Measurements from ENCODE around the gene UCN2. TPM values are rescaled to one million over a fixed set of nuclear protein-coding genes. Genes with fewer than 3 reads are reported as not detected.

UCN2 gene
- total and polyA plus RNA-seq, 11 donors, result 0.11 to 0.35 (median 0.24) TPM; not detected in 4

GRCh38 chr3:48556796-48557626, 6.6 kb downstream of the UCN2 start, which contains the start of gene PFKFB4:
Gene PFKFB4 (minus strand): TSS chr3:48556803. CDS start chr3:48556777, 26 bp downstream.
- Histone ChIP-seq H3K27ac (peak within 1 kb of the TSS in 11 of 12 donors; percentile 19 to 92 (median 64)), H3K4me1 (peaks cover 5 to 83% (median 33%) of the 10 kb centered on the region in 12 donors), H3K9me3 (no peaks in the 10 kb centered on the region), H3K27me3 (no peaks in the 10 kb centered on the region), H3K4me3 (peak within 1 kb of the TSS; percentile 26 to 70 (median 58)), H3K36me3 (no peaks in the 10 kb centered on the region)
- intact Hi-C loops (cut with DNase I), result loop anchor here in 5 of 10 donors (2.0 to 10.0 kb wide), 6 partner anchors 50 to 282 kb away; partner anchors contain the start of genes UQCRC1 (in 2 of the 5), ATRIP (in 1 of the 5) and SLC26A6 (in 1 of the 5)
- TF ChIP-seq POLR2A (IDR thresholded peaks at IDR 0.05), result peak in 1 of 2 donors; percentile 38
- TF ChIP-seq CTCF (IDR thresholded peaks at IDR 0.05), result peak in 4 of 12 donors; percentile 11 to 34 (median 20)
- 1% methylated on average over 41 to 53 of the region's 53 CpGs for WGBS, 4 donors
- peak; percentile 99 for DNase-seq
- peak; percentile 92 to 94 (median 93) for ATAC-seq

GRCh38 chr3:48555949-48556795, 7.4 kb downstream of the UCN2 start:
- peak in 1 of 5 donors; percentile 25 for DNase-seq
- Histone ChIP-seq H3K27me3 (no peaks in the 10 kb centered on the region), H3K4me3 (peak overlapping the region in 11 of 12 donors; percentile 34 to 70 (median 59)), H3K36me3 (no peaks in the 10 kb centered on the region), H3K27ac (peak overlapping the region in 6 of 12 donors; percentile 27 to 92 (median 65)), H3K4me1 (peaks cover 5 to 78% (median 32%) of the 10 kb centered on the region in 12 donors), H3K9me3 (no peaks in the 10 kb centered on the region)
- intact Hi-C loops (cut with DNase I), result loop anchor here in 5 of 10 donors (2.0 to 10.0 kb wide), 6 partner anchors 49 to 281 kb away; partner anchors contain the start of genes UQCRC1 (in 2 of the 5), ATRIP (in 1 of the 5) and SLC26A6 (in 1 of the 5)
- TF ChIP-seq CTCF (IDR thresholded peaks at IDR 0.05) (no peak), POLR2A (IDR thresholded peaks at IDR 0.05) (no peak)
- ATAC-seq, result no peak
- WGBS, 4 donors, result 15 to 37% (median 19%) methylated on average over 10 to 29 of the region's 29 CpGs

GRCh38 chr3:48555231-48555948, 8.2 kb downstream of the UCN2 start:
- WGBS, 4 donors, result 91 to 94% (median 93%) methylated on average over 10 of the region's 10 CpGs
- no peak for ATAC-seq
- intact Hi-C loops (cut with DNase I), result loop anchor here in 4 of 10 donors (5.0 to 10.0 kb wide), 5 partner anchors 48 to 281 kb away; partner anchors contain the start of genes UQCRC1 (in 2 of the 4) and ATRIP (in 1 of the 4)

More at GRCh38 chr3:48555231-48555948, 8.2 kb downstream of the UCN2 start:
- Histone ChIP-seq H3K36me3 (no peaks in the 10 kb centered on the region), H3K4me3 (peak overlapping the region in 1 of 12 donors; percentile 70), H3K27me3 (no peaks in the 10 kb centered on the region), H3K4me1 (peaks cover 5 to 70% (median 26%) of the 10 kb centered on the region in 12 donors), H3K9me3 (no peaks in the 10 kb centered on the region), H3K27ac (no peak overlapping the region)
- TF ChIP-seq CTCF (IDR thresholded peaks at IDR 0.05), result no peak
- TF ChIP-seq POLR2A (IDR thresholded peaks at IDR 0.05), result no peak
- DNase-seq, result no peak
